Occipital lobe (tissue), 2 donors: Measurements from ENCODE around the gene KDM2B. TPM values are rescaled to one million over a fixed set of nuclear protein-coding genes. Genes with fewer than 3 reads are reported as not detected.

Source experiments
- DNase-seq: peaks from one replicate; lab custom pipeline; 2025; lab: John Stamatoyannopoulos, UW
- total RNA-seq: library from RNA; depleted of rRNA; stranded (reverse); fragments of >200 nt; gene quantifications from one replicate; pipeline ENCODE4 v1.2.3, GENCODE V29; 2014

Gene KDM2B
- total RNA-seq, 1 donor from 2014 or later, result 113 TPM

DNA sequence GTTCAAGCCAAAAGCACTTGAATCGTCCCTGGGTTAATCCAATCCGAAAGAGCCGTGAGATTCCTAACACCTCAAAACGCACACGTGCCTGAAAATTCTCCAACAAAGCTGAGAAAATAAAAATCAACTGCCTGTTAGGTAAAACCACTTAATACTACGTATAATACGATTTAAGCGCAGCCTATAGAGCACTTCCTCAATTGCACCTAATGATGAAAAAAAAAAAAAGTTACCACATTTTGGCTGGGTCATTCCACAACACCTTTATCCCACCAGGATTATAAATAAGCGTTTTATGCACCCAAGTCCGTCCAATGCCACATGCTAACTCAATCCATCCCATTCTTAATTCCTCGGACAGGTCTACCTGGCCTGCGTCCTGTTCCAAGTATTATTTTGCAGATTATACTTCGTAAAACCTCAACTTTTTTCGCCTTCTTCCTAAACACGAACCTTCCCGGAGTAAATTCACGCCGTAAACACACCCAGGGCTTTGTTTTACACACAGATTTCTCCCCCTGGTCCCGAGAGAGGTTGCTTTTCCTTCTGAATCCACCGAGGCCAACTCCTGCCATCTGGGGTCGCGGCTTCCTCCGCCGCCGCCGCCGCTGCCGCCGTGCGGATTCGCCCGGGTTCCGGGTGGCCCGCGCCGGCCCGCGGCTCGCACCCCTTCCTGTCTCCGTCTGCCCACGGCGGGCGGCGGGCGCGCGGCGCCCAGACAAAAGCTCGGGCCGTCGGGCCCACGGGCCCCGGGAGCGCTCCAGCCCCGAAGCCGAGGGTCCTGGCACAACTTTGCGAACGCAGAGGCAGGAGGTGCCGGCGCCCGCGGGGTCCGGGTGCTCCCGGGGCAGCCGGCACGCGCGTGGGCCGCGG, 114.7 kb downstream of the KDM2B start:
- no peak for DNase-seq

DNA sequence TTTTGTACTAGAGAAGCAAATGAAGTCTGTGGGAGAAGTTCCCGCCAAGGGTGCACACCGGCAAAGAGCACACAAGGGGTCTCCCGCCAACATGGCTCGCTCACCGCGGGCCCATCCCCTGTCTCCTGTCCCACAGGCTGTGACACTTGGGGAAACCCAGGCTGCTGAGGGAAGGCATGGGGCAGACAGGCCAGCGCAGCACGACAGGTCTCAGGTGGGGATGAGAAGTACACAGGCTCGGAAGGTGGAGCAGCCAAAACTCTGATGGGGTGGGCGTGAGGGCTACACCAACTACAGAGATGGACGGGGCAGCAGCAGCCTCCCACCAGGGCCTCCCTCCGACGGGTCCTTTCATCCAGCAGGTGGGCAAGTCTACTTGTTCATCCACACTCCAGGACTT, 116.5 kb downstream of the KDM2B start:
- DNase-seq, result no peak

DNA sequence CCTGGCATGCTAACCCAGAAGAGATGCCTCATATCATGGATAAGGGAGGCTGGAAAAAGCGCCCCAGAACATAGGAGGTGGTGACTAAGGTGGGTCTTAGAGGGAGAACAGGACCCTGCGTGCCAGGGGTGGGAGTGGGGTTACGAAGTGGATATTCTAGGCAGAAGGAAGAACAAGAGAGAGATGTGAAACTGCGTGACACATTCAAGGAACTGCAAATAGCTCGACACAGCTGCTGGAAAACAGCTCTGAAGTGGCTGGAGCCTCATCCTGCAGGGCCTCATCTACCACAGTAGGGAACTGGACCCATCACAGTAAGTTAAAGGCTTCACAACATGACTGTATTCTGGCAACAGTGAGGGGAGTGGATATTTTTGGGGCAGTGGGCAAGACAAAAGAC, 119.8 kb downstream of the KDM2B start:
- DNase-seq, result no peak

DNA sequence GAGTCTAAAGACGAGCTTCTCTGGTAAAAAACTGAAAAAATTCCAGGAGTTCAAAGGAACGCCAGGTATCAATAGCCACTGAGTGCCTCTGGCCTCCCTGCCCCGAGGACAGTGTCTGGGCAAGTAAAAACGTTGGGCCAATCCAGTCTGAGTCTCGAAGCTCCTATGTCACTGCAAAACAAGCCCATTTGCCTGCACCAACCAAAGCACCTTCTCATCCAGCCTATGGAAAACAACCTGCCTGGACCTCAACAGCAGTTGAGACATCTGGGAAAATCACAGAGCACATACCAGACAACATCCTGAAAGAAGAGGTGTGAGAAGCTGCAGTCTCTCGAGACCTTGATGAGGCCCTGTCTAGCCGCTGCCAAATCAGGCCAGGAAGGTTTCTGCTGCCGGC, 124.3 kb downstream of the KDM2B start:
- no peak for DNase-seq

GRCh38 chr12:121455766-121456420, 124.9 kb downstream of the KDM2B start:
- no peak for DNase-seq

DNA sequence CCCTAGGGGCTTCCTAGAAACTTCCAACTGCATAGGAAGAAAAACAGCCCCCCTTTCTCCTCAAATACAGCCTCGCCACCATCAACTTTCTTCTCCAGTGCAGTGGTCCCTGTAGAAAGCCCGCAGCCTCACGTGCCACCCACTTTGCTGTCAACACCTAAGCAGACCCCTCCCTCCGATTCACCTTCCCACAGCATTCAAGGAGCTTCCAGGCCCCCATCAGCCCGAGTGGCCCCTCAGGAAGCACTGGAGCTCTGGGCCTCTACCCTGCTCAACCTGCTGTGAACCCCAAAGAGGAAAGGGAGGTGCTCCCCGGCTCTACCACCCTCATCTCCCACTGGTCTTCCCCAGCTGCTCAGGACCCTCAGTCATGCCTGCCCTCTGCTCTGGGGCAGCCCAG, 125.9 kb downstream of the KDM2B start:
- no peak for DNase-seq

DNA sequence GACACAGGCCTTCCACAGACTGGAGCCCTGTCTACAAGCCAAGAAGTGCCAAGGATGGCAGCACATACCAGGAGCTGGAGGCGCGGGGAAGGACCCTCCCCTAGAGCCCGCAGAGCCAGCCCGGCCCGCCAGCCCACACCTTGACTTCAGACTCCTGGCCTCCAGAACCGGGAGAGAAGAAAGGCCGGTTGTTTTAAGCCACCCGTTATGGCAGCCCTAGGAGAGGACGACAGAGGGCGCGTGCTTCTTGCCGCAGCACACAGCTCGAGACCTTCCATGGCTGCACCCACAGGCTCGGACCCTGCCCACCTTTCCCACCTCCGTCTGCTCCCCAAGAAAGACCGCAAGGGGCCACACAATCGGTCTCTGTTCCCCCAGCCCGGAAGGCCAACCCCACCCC, 127.2 kb downstream of the KDM2B start:
- no peak for DNase-seq

GRCh38 chr12:121452985-121453360, 127.8 kb downstream of the KDM2B start:
- DNase-seq, result no peak

DNA sequence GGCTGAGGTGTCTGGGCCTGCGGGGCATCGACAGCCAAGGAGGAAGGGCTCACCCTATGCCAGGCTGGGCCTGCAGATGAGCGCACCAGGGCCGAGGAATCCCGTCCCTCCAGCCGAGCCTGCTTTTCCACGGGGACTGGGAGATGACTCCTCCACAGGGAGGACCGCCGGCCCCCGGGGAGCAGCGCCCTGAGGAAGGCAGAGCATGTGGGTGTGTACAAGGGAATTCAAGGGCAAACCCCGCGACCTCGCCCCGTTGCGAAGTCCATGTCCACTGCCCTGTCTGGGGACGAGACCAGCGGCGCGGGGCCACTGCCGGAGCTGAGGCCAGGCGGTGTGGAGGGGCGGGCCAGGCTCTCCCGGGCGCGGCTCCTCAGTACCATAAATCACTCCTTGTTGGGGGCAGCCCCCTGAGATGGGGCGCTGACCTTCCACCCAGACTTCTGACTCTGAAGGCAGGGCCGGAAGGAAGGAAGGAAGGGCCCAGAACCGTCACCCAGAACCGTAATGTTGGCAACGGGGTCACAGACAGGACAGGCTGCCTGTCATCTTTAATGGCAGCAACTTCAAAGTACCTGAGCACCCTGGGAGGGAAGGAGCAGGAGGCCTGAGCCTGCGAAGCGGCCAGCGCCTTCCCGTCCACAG, 128.4 kb downstream of the KDM2B start:
- no peak for DNase-seq

DNA sequence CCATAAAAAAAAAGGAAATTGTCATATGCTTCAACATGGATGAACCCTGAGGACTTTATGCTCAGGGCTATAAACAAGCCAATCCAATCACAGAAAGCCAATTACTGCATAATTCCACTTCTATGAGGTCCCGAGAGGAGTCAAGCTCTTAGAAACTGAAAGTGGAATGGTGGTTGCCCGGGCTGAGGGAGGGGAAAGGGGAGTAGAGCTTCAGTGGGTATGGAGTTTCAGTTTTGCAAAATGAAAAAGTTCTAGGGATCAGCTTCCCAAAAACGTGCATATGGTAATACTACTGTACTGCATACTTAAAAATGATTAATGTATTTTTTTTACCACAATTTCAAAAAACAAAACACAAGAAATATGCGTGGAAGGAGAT, 128.9 kb downstream of the KDM2B start:
- DNase-seq, result no peak

- DNase-seq, result no peak
Measured at GRCh38 chr12:121448771-121449315, 132.0 kb downstream of the KDM2B start.

- DNase-seq, result no peak
Measured at GRCh38 chr12:121446750-121447149, 134.1 kb downstream of the KDM2B start.

DNA sequence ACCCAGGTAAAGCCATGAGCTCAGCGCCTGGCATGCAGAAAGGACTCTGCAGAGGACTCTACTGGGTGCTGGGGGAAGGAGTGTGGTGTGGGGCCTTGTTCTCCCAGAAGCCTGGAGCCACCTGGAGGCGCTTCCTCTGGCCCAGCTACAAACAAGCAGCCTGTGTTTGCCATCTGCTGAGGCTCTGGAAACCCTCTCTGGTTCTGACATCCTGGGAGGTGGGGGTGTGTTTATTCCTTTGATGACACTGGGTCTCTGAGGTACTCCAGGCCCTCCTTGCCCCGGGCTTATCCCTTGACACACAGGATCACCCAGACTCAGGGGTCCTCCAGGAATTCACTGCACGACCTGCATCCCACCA, 136.0 kb downstream of the KDM2B start:
- no peak for DNase-seq

- DNase-seq, result no peak
Measured at GRCh38 chr12:121443911-121444841, 136.6 kb downstream of the KDM2B start.

DNA sequence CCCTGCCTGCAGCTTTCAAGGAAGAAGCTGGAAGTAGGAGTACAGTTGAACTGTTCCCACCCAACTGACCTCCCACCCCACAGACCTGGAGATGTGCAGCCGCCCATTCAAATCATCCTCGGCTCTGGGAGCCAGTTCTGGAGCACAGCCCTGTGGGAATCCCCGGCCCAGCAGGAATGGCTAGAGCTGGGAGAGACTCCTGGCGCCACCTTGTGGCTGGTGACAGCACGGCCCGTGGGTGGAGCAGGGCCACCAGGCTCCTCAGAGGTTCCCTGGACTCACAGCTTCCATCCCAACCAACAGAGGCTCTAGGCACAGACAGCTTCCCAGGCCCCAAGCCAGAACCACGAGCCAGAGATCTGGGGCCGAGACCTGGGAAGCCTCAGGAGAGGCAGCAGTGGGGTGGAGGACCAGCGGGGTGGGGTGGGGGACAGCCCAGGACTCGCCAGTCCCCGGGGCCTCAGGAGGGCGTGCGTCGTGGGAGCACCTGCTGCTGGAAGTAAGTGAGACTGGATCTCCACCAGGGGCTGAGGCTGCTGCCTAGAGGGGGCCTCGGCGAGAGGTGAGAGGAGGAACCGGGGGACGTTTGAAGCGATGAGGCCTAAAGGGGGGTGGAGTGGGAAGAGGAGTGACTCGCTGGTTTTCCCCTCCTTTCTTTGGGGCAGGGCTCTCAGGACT, 137.5 kb downstream of the KDM2B start:
- DNase-seq, result peak; percentile 69

- DNase-seq, result no peak
Measured at GRCh38 chr12:121442028-121442948, 138.5 kb downstream of the KDM2B start.

DNA sequence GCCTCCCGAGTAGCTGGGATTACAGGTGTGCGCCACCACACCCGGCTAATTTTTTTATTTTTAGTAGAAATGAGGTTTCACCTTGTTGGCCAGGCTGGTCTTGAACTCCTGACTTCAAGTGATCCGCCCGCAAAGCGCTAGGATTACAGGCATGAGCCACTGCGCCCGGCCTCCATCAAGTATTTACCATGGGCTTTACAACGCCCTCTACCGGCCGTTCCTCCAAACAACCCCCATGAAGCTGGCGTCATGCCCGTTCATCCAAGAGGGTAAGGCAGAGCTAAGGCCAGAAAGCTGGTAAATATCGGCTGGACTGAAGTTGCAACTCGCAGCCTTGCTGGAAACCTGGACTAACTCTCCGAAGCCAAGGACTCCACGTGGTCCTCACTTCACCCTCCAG, 139.3 kb downstream of the KDM2B start:
- DNase-seq, result no peak

GRCh38 chr12:121440768-121441167, 140.1 kb downstream of the KDM2B start:
- no peak for DNase-seq

- DNase-seq, result no peak
Measured at GRCh38 chr12:121439715-121440114, 141.1 kb downstream of the KDM2B start.

- no peak for DNase-seq
Measured at GRCh38 chr12:121438905-121439304, 141.9 kb downstream of the KDM2B start.
